Measurements from ENCODE around the gene DHH.

The DHH gene

GRCh38 chr12:49041881-49042484 lies 52.6 kb downstream of the DHH start:
- H3K27me3 ChIP-seq (ENCODE audit: control insufficient read depth, insufficient read depth, low read length) = no peaks in the 10 kb centered on the region
- H3K4me1 ChIP-seq (ENCODE audit: control insufficient read depth, insufficient read depth, low read length) = no peaks in the 10 kb centered on the region
- peaks cover 90% of the 10 kb centered on the region for H3K36me3 ChIP-seq (ENCODE audit: control insufficient read depth, insufficient read depth, low read length)
- H3K9me3 ChIP-seq (ENCODE audit: control insufficient read depth, insufficient read depth, low read length) = no peaks in the 10 kb centered on the region
- H3K9ac ChIP-seq (ENCODE audit: low read depth, low read length) = no peak overlapping the region
- H3K4me3 ChIP-seq (ENCODE audit: low read depth, low read length) = no peak overlapping the region

DNA sequence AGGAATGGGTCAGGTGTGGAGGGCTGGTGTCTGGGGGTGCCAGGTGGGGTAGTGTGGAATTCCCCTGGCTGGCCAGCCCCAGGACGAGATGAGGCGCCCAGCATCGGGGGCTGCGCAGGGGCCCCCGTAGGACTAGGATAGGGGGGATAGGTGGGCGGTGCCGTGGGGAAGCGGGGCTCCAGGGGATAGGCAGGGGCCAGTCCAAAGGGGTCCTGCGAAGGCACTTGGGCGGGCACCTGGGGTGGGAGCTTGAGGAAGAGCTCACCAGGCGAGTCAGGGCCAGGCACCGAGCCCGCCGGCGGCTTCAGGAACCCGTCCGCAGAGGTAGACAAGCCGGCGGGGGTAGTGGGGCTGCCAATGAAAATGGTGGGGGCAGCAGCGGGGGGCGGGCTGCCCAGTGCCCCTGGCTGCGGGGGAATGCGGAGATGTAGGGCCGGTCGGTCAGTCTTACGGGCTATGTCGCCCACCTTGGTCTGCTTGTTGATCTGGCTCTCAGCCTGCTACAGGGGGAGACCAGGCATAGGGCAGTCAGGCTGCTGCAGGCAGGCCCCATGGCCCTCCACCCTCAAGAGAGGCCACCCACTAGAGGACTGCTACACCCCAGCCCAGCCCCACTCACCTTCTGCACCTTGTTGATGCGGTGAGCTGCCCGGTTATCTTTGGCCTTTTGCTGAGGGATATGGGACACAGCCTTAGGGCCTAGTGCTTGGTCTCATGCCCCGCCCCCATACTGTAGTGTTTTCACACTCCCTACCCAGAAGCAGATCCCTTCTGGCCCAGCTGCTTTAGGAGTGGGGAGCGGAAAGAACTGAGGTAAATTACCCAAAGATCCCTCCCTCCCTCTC lies 53.3 kb downstream of the DHH start:
- peaks cover 87% of the 10 kb centered on the region for H3K36me3 ChIP-seq (ENCODE audit: control insufficient read depth, insufficient read depth, low read length)
- no peak overlapping the region for H3K4me3 ChIP-seq (ENCODE audit: low read depth, low read length)
- no peak overlapping the region for H3K9ac ChIP-seq (ENCODE audit: low read depth, low read length)
- no peaks in the 10 kb centered on the region for H3K9me3 ChIP-seq (ENCODE audit: control insufficient read depth, insufficient read depth, low read length)
- no peaks in the 10 kb centered on the region for H3K4me1 ChIP-seq (ENCODE audit: control insufficient read depth, insufficient read depth, low read length)
- no peaks in the 10 kb centered on the region for H3K27me3 ChIP-seq (ENCODE audit: control insufficient read depth, insufficient read depth, low read length)

- Histone ChIP-seq H3K4me3 (ENCODE audit: low read depth, low read length) (no peak overlapping the region), H3K9ac (ENCODE audit: low read depth, low read length) (no peak overlapping the region), H3K4me1 (ENCODE audit: control insufficient read depth, insufficient read depth, low read length) (no peaks in the 10 kb centered on the region), H3K27me3 (ENCODE audit: control insufficient read depth, insufficient read depth, low read length) (no peaks in the 10 kb centered on the region), H3K9me3 (ENCODE audit: control insufficient read depth, insufficient read depth, low read length) (no peaks in the 10 kb centered on the region), H3K36me3 (ENCODE audit: control insufficient read depth, insufficient read depth, low read length) (peaks cover 79% of the 10 kb centered on the region)
Observed at GRCh38 chr12:49040364-49040855, 54.2 kb downstream of the DHH start.

DNA sequence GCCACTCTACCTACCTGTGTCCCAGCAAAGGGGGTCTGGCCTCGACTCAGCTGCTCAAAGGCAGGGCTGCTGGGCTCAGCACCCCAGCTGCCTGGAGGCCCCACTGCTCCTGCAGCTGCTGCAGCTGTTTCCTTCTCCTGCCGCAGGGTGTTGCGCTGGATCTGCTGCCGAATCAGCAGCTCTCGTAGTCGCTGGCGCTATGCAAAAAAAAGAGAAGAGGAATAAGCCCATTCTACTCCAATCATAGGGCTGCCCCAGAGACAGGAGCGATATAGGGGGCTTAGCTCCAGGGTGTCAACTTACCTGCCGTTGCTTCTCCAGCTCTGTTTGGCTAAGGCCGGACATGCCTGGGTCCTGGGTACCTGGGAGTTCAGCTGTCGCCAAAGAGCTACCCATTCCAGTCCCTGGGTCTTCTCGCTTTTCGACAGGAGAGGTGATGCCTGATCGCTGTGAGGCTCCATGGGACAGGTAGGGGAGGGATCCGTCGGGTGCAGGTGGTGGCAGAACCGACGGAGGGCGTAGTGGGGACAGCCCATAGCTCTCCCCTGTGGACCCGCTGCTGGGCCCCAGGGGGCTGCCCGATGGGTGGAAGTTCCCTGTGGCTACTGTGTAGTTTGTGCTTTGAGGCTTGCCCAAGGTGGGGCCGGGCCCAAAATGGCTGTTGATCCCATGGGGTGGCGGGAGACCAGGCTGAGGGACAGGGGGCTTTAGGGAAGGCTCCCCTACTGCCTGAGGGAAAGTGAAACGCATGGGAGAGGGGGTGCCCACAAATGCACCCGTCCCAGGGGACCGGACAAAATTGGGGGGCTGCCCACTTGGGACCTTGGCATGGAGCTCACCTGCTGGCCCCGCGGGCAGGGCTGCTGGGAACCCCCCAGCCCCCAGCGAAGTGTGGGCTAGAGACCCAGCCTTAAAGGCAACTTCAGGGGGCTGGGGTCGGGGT lies 54.9 kb downstream of the DHH start:
- no peak overlapping the region for H3K9ac ChIP-seq (ENCODE audit: low read depth, low read length)
- peaks cover 75% of the 10 kb centered on the region for H3K36me3 ChIP-seq (ENCODE audit: control insufficient read depth, insufficient read depth, low read length)
- no peaks in the 10 kb centered on the region for H3K4me1 ChIP-seq (ENCODE audit: control insufficient read depth, insufficient read depth, low read length)
- H3K4me3 ChIP-seq (ENCODE audit: low read depth, low read length) = no peak overlapping the region
- no peaks in the 10 kb centered on the region for H3K27me3 ChIP-seq (ENCODE audit: control insufficient read depth, insufficient read depth, low read length)
- no peaks in the 10 kb centered on the region for H3K9me3 ChIP-seq (ENCODE audit: control insufficient read depth, insufficient read depth, low read length)

- Histone ChIP-seq H3K27me3 (ENCODE audit: control insufficient read depth, insufficient read depth, low read length) (no peaks in the 10 kb centered on the region), H3K4me1 (ENCODE audit: control insufficient read depth, insufficient read depth, low read length) (no peaks in the 10 kb centered on the region), H3K9ac (ENCODE audit: low read depth, low read length) (no peak overlapping the region), H3K36me3 (ENCODE audit: control insufficient read depth, insufficient read depth, low read length) (peaks cover 75% of the 10 kb centered on the region), H3K9me3 (ENCODE audit: control insufficient read depth, insufficient read depth, low read length) (no peaks in the 10 kb centered on the region), H3K4me3 (ENCODE audit: low read depth, low read length) (no peak overlapping the region)
Observed at GRCh38 chr12:49038291-49038955, 56.2 kb downstream of the DHH start.

DNA sequence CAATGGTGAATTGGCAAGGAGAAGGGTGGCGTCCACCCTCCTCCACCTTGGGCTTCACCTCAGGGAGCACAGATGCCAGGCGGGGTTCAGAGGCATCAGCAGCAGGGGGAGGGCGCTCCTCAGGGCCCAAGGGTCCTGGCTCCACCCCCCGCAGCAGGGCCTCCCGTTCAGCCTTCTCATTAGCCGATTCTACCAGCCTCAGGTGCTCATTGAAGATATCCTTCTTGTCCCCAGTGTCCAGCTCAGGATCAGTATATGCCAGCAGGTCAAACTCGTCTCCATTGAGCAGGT lies 56.7 kb downstream of the DHH start:
- no peaks in the 10 kb centered on the region for H3K4me1 ChIP-seq (ENCODE audit: control insufficient read depth, insufficient read depth, low read length)
- H3K4me3 ChIP-seq (ENCODE audit: low read depth, low read length) = no peak overlapping the region
- no peaks in the 10 kb centered on the region for H3K9me3 ChIP-seq (ENCODE audit: control insufficient read depth, insufficient read depth, low read length)
- no peak overlapping the region for H3K9ac ChIP-seq (ENCODE audit: low read depth, low read length)
- H3K27me3 ChIP-seq (ENCODE audit: control insufficient read depth, insufficient read depth, low read length) = no peaks in the 10 kb centered on the region
- H3K36me3 ChIP-seq (ENCODE audit: control insufficient read depth, insufficient read depth, low read length) = peaks cover 75% of the 10 kb centered on the region

DNA sequence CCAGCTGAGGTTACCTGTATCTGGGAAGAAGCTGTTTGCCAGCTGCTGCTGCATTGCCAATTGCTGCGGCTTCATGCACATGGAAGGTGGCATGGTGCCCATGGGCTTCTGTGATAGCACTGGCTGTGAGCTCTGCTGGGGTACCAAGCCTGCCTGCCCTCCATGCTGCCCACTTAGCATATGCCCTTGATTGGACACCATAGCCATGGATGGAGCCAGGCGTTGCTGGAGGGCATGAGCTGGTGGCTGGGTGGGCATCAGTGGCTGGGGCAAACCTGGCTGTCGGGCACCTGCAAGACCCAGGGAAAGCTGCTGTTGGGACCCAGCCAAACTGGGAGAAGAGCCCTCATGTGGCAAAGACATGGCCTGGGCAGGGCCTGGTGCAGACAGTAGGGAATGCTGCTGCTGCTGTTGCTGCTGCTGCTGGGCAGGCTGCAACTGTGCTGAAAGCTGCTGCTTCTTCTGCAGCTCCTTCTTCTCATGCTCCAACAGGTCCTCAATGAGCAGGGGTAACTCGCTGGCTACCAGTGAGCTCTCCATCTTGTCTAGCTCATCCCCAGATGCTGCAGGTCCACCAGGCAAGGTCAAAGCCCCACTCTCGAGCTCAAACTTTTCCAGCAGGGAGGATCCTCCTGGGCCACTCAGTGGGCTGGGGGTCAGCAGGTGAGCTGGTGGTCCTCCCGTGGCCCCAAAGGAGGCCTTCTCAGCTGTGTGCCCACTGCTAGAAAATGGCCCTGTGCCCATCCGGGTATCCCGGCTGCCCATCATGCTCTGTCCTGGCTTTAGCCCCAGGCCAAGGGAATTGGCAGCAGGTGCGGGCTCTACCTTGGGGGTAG lies 57.3 kb downstream of the DHH start:
- no peak overlapping the region for H3K4me3 ChIP-seq (ENCODE audit: low read depth, low read length)
- H3K4me1 ChIP-seq (ENCODE audit: control insufficient read depth, insufficient read depth, low read length) = no peaks in the 10 kb centered on the region
- no peaks in the 10 kb centered on the region for H3K9me3 ChIP-seq (ENCODE audit: control insufficient read depth, insufficient read depth, low read length)
- H3K27me3 ChIP-seq (ENCODE audit: control insufficient read depth, insufficient read depth, low read length) = no peaks in the 10 kb centered on the region
- H3K36me3 ChIP-seq (ENCODE audit: control insufficient read depth, insufficient read depth, low read length) = peaks cover 75% of the 10 kb centered on the region
- H3K9ac ChIP-seq (ENCODE audit: low read depth, low read length) = no peak overlapping the region
